Mammary microvascular endothelial cell (primary cell): ENCODE measurements around the gene WNT2B. TPM values are rescaled to one million over a fixed set of nuclear protein-coding genes. Genes with fewer than 3 reads are reported as not detected.

ENCODE experiments used
- total RNA-seq: library from RNA; depleted of rRNA; stranded (reverse); fragments of >200 nt; gene quantifications from 2 replicates; pipeline ENCODE4 v1.2.3, GENCODE V29; 2015

The WNT2B gene
- total RNA-seq = 0.59 and 0.73 TPM in 2 replicates

GRCh38 chr1:112508278-112509004 lies at the start of gene WNT2B:
Gene WNT2B (plus strand): TSS chr1:112508965. CDS start chr1:112509263, 298 bp downstream.

Other genes starting within 250 kb of the WNT2B start
- gene CTTNBP2NL, start 112.8 kb upstream of the WNT2B start, total RNA-seq = 23.7 and 26.2 TPM in 2 replicates
- gene ST7L, start 110.2 kb downstream of the WNT2B start, total RNA-seq = 13.8 and 19.3 TPM in 2 replicates
- gene CAPZA1, start 110.9 kb downstream of the WNT2B start, total RNA-seq = 293 and 313 TPM in 2 replicates
- 68.8 and 75.0 TPM in 2 replicates for gene MOV10, start 165.7 kb downstream of the WNT2B start, total RNA-seq
- gene RHOC, start 198.2 kb downstream of the WNT2B start, total RNA-seq = 958 and 1,021 TPM in 2 replicates
- gene PPM1J, start 206.4 kb downstream of the WNT2B start, total RNA-seq = 1.00 and 1.8 TPM in 2 replicates